ENCODE data around the gene AQP2.

AQP2 gene

GRCh38 chr12:49971141-49971540 lies 20.6 kb downstream of the AQP2 start:
- H4K20me1 ChIP-seq (ENCODE audit: insufficient read depth, low read length, poor library complexity, severe bottlenecking): no peaks in the 10 kb centered on the region
- H3K36me3 ChIP-seq (ENCODE audit: insufficient read depth, low read length): no peaks in the 10 kb centered on the region
- H3K4me2 ChIP-seq (ENCODE audit: low read depth, low read length, poor library complexity, severe bottlenecking): no peak overlapping the region
- no peaks in the 10 kb centered on the region for H3F3A ChIP-seq (ENCODE audit: low read depth)
- H3K27me3 ChIP-seq (ENCODE audit: insufficient read depth, low read length, poor library complexity, severe bottlenecking): no peaks in the 10 kb centered on the region
- no peaks in the 10 kb centered on the region for H3K9me3 ChIP-seq (ENCODE audit: insufficient read depth, low read depth, low read length)
- peaks cover 21% of the 10 kb centered on the region for H3K4me1 ChIP-seq (ENCODE audit: insufficient read depth, low read length, poor library complexity, severe bottlenecking)
- H3K9me2 ChIP-seq (replicated peaks; ENCODE audit: low read depth, low read length): no peaks in the 10 kb centered on the region
- H3K79me2 ChIP-seq (ENCODE audit: insufficient read depth, low read length): no peaks in the 10 kb centered on the region
- no peak overlapping the region for H3K9ac ChIP-seq (ENCODE audit: low read depth, low read length, poor library complexity, severe bottlenecking)
- H2AFZ ChIP-seq (ENCODE audit: low read length): no peak overlapping the region
- no peak overlapping the region for H3K4me3 ChIP-seq (ENCODE audit: low read length, poor library complexity, severe bottlenecking)
- no peak for TF ChIP-seq EZH2phosphoT487 (IDR thresholded peaks at IDR 0.05; ENCODE audit: borderline replicate concordance)
- TF ChIP-seq, protein P1, sequence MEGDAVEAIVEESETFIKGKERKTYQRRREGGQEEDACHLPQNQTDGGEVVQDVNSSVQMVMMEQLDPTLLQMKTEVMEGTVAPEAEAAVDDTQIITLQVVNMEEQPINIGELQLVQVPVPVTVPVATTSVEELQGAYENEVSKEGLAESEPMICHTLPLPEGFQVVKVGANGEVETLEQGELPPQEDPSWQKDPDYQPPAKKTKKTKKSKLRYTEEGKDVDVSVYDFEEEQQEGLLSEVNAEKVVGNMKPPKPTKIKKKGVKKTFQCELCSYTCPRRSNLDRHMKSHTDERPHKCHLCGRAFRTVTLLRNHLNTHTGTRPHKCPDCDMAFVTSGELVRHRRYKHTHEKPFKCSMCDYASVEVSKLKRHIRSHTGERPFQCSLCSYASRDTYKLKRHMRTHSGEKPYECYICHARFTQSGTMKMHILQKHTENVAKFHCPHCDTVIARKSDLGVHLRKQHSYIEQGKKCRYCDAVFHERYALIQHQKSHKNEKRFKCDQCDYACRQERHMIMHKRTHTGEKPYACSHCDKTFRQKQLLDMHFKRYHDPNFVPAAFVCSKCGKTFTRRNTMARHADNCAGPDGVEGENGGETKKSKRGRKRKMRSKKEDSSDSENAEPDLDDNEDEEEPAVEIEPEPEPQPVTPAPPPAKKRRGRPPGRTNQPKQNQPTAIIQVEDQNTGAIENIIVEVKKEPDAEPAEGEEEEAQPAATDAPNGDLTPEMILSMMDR (conservative IDR thresholded peaks at IDR 0.05; ENCODE audit: low read length): no peak

DNA sequence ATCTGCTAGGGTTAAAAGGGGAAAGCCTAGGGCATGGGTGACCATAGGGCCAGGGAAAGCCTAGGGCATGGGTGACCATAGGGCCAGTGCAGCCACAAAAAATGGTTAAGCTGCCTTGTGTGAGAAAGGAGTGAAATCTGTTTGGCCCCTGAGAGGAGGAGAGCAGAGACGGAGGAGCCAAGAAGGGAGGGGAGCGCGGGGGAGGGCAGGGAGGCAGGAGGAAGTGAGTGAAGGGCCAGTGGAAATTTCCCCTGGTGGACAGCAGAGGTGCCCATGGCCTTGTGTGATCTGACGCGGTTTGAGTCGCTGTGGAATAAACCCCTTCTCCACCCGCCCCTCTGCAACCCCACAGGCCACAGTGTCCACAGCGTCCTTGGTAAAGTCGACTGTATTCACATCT lies 21.6 kb downstream of the AQP2 start:
- H4K20me1 ChIP-seq (ENCODE audit: insufficient read depth, low read length, poor library complexity, severe bottlenecking): no peaks in the 10 kb centered on the region
- H3K36me3 ChIP-seq (ENCODE audit: insufficient read depth, low read length): no peaks in the 10 kb centered on the region
- H3F3A ChIP-seq (ENCODE audit: low read depth): no peaks in the 10 kb centered on the region
- no peak overlapping the region for H3K9ac ChIP-seq (ENCODE audit: low read depth, low read length, poor library complexity, severe bottlenecking)
- no peak for TF ChIP-seq EZH2phosphoT487 (IDR thresholded peaks at IDR 0.05; ENCODE audit: borderline replicate concordance)
- TF ChIP-seq, protein P1 (conservative IDR thresholded peaks at IDR 0.05; ENCODE audit: low read length): no peak
- H3K27me3 ChIP-seq (ENCODE audit: insufficient read depth, low read length, poor library complexity, severe bottlenecking): no peaks in the 10 kb centered on the region
- H3K4me1 ChIP-seq (ENCODE audit: insufficient read depth, low read length, poor library complexity, severe bottlenecking): peaks cover 20% of the 10 kb centered on the region
- H3K79me2 ChIP-seq (ENCODE audit: insufficient read depth, low read length): no peaks in the 10 kb centered on the region
- no peaks in the 10 kb centered on the region for H3K9me3 ChIP-seq (ENCODE audit: insufficient read depth, low read depth, low read length)
- H2AFZ ChIP-seq (ENCODE audit: low read length): no peak overlapping the region
- no peak overlapping the region for H3K4me3 ChIP-seq (ENCODE audit: low read length, poor library complexity, severe bottlenecking)
- no peaks in the 10 kb centered on the region for H3K9me2 ChIP-seq (replicated peaks; ENCODE audit: low read depth, low read length)
- H3K4me2 ChIP-seq (ENCODE audit: low read depth, low read length, poor library complexity, severe bottlenecking): no peak overlapping the region

- no peak within 1 kb of the TSS for H3K9ac ChIP-seq (ENCODE audit: low read depth, low read length, poor library complexity, severe bottlenecking)
- H3K4me1 ChIP-seq (ENCODE audit: insufficient read depth, low read length, poor library complexity, severe bottlenecking): peaks cover 14% of the 10 kb centered on the region
- H3K27me3 ChIP-seq (ENCODE audit: insufficient read depth, low read length, poor library complexity, severe bottlenecking): no peaks in the 10 kb centered on the region
- H2AFZ ChIP-seq (ENCODE audit: low read length): no peak within 1 kb of the TSS
- H3K36me3 ChIP-seq (ENCODE audit: insufficient read depth, low read length): no peaks in the 10 kb centered on the region
- no peaks in the 10 kb centered on the region for H3K9me2 ChIP-seq (replicated peaks; ENCODE audit: low read depth, low read length)
- TF ChIP-seq EZH2phosphoT487 (IDR thresholded peaks at IDR 0.05; ENCODE audit: borderline replicate concordance): no peak
- TF ChIP-seq, protein P1 (conservative IDR thresholded peaks at IDR 0.05; ENCODE audit: low read length): no peak
- H3K79me2 ChIP-seq (ENCODE audit: insufficient read depth, low read length): no peaks in the 10 kb centered on the region
- H3K9me3 ChIP-seq (ENCODE audit: insufficient read depth, low read depth, low read length): no peaks in the 10 kb centered on the region
- no peaks in the 10 kb centered on the region for H3F3A ChIP-seq (ENCODE audit: low read depth)
- H3K4me2 ChIP-seq (ENCODE audit: low read depth, low read length, poor library complexity, severe bottlenecking): no peak within 1 kb of the TSS
- no peaks in the 10 kb centered on the region for H4K20me1 ChIP-seq (ENCODE audit: insufficient read depth, low read length, poor library complexity, severe bottlenecking)
- H3K4me3 ChIP-seq (ENCODE audit: low read length, poor library complexity, severe bottlenecking): no peak within 1 kb of the TSS
These were observed 22.3 kb downstream of the AQP2 start, which contains the start of gene AQP6 for GRCh38 chr12:49972641-49973360. TSS of gene AQP6 (plus strand) at chr12:49972947. CDS start at chr12:49973174, 227 bp downstream.
